WERI-Rb-1 (cell line): ENCODE results near the gene KCTD1.

ENCODE experiments used
- DNase-seq: peaks from one replicate; pipeline ENCODE4 v3.0.0-alpha.2; 2020
- H3K27ac ChIP-seq: fragments of 250-450 bp; sonication (Bioruptor Pico); 2 replicates; pipeline ENCODE4 v1.5.1; 2020; ENCODE audit warnings: mild to moderate bottlenecking, moderate library complexity
- H3K27me3 ChIP-seq: fragments of 250-450 bp; sonication (Bioruptor Pico); 2 replicates; pipeline ENCODE4 v1.5.1; 2021; ENCODE audit warnings: mild to moderate bottlenecking, low read depth, moderate library complexity; ENCODE audit not compliant: insufficient read depth, severe bottlenecking
- H3K36me3 ChIP-seq: fragments of 250-450 bp; sonication (Bioruptor Pico); 2 replicates; pipeline ENCODE4 v1.5.1; 2020; ENCODE audit warnings: mild to moderate bottlenecking, moderate library complexity
- H3K4me3 ChIP-seq: 2 replicates; pipeline ENCODE4 v1.5.1; 2011; ENCODE audit warnings: low read depth, mild to moderate bottlenecking, control low read depth, low read length
- H3K9me3 ChIP-seq: fragments of 250-450 bp; sonication (Bioruptor Pico); 2 replicates; pipeline ENCODE4 v1.5.1; 2021; ENCODE audit warnings: mild to moderate bottlenecking, moderate library complexity; ENCODE audit not compliant: severe bottlenecking
- TF ChIP-seq, protein P1 (sequence below): IDR thresholded peaks from 2 replicates; pipeline ENCODE4 v1.5.1; 2011; ENCODE audit warnings: low read depth, mild to moderate bottlenecking, control low read depth, inconsistent platforms, low read length

The KCTD1 gene

DNA sequence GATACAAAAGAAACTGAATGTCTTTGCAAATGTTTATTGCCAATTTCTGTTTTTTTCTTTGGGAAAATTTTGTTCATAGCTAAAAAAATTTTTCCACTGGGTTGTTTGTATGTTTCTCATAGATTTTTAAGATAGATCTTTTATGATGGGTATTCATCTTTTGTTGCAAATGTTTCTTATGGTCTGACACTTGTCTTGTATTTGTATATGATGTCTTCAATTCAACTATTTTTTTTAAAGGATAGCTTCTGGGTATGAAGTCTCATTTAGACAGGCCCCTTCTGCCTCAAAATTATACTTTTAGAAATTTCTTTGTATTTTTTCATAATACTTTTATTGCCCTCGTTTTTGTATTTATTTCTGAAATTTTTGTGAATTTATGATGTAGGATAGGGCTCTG lies 73.8 kb downstream of the KCTD1 start:
- TF ChIP-seq, protein P1, sequence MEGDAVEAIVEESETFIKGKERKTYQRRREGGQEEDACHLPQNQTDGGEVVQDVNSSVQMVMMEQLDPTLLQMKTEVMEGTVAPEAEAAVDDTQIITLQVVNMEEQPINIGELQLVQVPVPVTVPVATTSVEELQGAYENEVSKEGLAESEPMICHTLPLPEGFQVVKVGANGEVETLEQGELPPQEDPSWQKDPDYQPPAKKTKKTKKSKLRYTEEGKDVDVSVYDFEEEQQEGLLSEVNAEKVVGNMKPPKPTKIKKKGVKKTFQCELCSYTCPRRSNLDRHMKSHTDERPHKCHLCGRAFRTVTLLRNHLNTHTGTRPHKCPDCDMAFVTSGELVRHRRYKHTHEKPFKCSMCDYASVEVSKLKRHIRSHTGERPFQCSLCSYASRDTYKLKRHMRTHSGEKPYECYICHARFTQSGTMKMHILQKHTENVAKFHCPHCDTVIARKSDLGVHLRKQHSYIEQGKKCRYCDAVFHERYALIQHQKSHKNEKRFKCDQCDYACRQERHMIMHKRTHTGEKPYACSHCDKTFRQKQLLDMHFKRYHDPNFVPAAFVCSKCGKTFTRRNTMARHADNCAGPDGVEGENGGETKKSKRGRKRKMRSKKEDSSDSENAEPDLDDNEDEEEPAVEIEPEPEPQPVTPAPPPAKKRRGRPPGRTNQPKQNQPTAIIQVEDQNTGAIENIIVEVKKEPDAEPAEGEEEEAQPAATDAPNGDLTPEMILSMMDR = no peak
- no peak overlapping the region for H3K27ac ChIP-seq
- no peak for DNase-seq
- no peak overlapping the region for H3K4me3 ChIP-seq
- no peaks in the 10 kb centered on the region for H3K9me3 ChIP-seq
- no peaks in the 10 kb centered on the region for H3K27me3 ChIP-seq
- H3K36me3 ChIP-seq = peaks cover 5% of the 10 kb centered on the region

DNA sequence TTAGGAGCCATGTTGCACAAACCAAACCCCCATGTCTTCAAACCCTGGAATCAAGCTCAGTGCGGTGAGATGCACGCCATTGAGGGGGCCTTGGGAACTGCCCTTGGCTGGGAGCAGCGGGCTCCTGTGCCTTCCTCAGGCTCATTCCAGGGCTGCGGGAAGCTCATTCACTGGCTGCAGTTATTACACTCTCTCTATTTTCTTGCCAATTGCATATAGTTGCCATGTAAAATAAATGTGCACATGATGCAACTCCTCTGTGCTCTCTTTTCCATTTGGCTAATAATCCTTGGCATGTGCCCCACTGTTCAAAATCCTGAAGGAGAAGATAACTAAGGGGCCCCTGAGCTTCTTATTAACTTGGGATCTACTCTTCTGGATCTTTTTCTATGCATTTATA lies 74.7 kb downstream of the KCTD1 start:
- Histone ChIP-seq H3K4me3 (no peak overlapping the region), H3K27ac (no peak overlapping the region), H3K27me3 (no peaks in the 10 kb centered on the region), H3K9me3 (no peaks in the 10 kb centered on the region), H3K36me3 (peaks cover 5% of the 10 kb centered on the region)
- TF ChIP-seq, protein P1 = no peak
- no peak for DNase-seq

DNA sequence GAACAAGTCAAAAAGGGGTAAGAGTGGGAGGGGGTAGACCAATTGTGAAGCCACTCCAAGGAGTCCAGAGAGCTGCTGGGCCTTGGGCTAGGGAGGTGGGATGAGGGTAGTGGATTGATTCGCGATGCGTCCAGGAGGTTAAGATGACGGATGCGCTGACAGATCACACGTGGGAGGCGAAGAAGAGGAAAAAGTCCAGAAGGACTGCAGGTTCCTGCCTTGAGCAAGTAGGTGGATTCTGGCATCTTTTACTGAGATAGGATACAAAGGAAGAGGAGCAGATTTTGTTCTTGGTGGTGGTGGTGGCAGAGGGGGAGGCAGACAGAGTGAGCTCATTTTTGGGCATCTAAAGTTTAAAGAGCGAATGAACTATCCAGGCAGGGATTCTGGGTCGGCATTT lies 76.5 kb downstream of the KCTD1 start:
- H3K4me3 ChIP-seq = no peak overlapping the region
- no peak for DNase-seq
- no peaks in the 10 kb centered on the region for H3K27me3 ChIP-seq
- TF ChIP-seq, protein P1 = no peak
- no peaks in the 10 kb centered on the region for H3K9me3 ChIP-seq
- peaks cover 5% of the 10 kb centered on the region for H3K36me3 ChIP-seq
- no peak overlapping the region for H3K27ac ChIP-seq

DNA sequence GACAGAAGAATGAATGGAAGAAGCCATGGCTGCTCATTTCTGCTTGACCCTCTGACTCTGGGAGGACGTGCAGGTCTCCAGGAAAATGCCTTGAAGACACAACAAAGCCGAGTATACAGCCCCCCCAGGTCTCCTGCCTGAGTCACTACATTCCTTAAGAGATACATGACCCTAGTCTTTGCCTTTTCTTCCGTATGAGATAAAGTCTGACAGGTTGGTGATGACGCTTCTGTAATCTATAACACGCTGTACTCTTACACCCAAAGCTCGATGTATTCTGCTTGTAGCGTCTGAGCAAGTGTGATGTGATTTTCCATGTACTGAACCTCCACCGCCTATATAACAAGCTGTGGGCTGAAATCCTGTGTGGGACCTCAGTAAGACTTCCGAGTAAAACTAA lies 77.3 kb downstream of the KCTD1 start:
- no peak overlapping the region for H3K4me3 ChIP-seq
- H3K36me3 ChIP-seq = peaks cover under 1% of the 10 kb centered on the region
- no peak overlapping the region for H3K27ac ChIP-seq
- no peaks in the 10 kb centered on the region for H3K27me3 ChIP-seq
- no peak for DNase-seq
- TF ChIP-seq, protein P1 = no peak
- H3K9me3 ChIP-seq = no peaks in the 10 kb centered on the region

DNA sequence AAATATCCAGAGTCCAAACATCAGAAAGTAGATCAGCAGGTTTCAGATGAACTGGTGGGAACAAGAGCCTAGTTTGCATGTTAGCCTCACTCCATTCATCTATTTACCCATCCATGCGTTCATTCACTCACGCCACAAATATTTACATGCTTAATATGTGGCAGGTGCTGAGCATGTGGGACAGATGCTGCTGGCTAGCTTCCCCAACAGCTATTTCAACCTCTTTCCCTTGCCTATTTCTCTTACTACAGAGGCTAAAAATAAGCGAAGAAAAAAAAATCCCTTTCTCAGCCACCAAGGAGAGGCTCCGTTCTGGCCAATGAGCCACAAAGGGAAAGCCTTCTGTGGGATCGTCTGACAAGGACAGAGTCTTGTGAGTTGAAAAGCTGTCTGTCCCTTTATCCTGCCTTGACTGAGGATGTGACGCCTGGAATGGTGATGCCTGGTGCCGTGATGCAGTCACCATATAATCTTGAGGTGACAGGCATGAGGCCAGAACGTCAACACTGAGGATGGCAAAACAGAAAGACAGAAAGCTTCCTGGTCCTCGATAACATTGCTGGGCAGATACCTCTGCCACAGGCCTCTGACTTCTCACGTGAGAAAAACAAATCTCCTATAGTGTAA lies 78.2 kb downstream of the KCTD1 start:
- Histone ChIP-seq H3K36me3 (no peaks in the 10 kb centered on the region), H3K4me3 (no peak overlapping the region), H3K27me3 (no peaks in the 10 kb centered on the region), H3K27ac (no peak overlapping the region), H3K9me3 (no peaks in the 10 kb centered on the region)
- no peak for DNase-seq
- TF ChIP-seq, protein P1 = no peak

DNA sequence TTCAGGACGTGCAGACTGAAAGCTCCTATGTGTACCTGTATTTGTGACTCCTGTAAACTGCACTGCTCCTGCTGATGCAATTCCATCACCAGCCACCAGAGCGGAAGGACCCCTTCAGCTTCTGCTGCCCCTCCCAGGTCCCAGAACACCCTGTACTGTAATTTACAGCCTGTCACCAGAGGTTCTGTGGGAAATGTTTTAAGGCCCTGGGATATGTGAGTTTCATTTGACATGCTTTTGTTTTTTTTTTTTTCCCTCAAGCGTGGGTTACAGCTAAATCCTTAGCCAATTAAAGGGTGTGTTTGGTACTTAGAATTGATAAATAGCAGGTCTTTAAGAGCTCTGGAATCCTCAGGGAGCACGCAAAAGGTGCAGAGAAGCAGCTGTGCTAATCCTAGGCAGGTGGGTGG lies 79.4 kb downstream of the KCTD1 start:
- Histone ChIP-seq H3K4me3 (no peak overlapping the region), H3K27me3 (no peaks in the 10 kb centered on the region), H3K36me3 (no peaks in the 10 kb centered on the region), H3K9me3 (no peaks in the 10 kb centered on the region), H3K27ac (no peak overlapping the region)
- peak; percentile 74 for DNase-seq
- TF ChIP-seq, protein P1 = peak; percentile 74
